Measurements from ENCODE around the gene SLC4A5. TPM values are rescaled to one million over a fixed set of nuclear protein-coding genes. Genes with fewer than 3 reads are reported as not detected.

The SLC4A5 gene
- total and polyA plus RNA-seq, 7 donors = under 0.01 to 12.2 (median 1.8) TPM

- Histone ChIP-seq H3K36me3 (peaks cover 0 to 5% (median 0%) of the 10 kb centered on the region in 4 donors), H3K27ac (no peak overlapping the region), H3K4me3 (no peak overlapping the region), H3K4me1 (no peaks in the 10 kb centered on the region), H3K9me3 (no peaks in the 10 kb centered on the region), H3K27me3 (no peaks in the 10 kb centered on the region)
- TF ChIP-seq POLR2A (IDR thresholded peaks at IDR 0.05) (no peak), EP300 (IDR thresholded peaks at IDR 0.05) (no peak), CTCF (IDR thresholded peaks at IDR 0.05) (no peak), POLR2AphosphoS5 (IDR thresholded peaks at IDR 0.05) (no peak)
- intact Hi-C loops (cut with DNase I) = loop anchor here (10.0 kb wide), 1 partner anchor 142 kb away; no protein-coding TSS in a partner anchor
- WGBS, 2 donors = 87 to 90% methylated on average over 9 of the region's 9 CpGs
- no peak for DNase-seq
Measured at GRCh38 chr2:74252862-74253261, 90.4 kb downstream of the SLC4A5 start.

GRCh38 chr2:74252036-74252435 is 91.2 kb downstream of the SLC4A5 start:
- no peak for TF ChIP-seq POLR2A (IDR thresholded peaks at IDR 0.05)
- no peak for DNase-seq
- H3K36me3 ChIP-seq = peaks cover 0 to 4% (median 0%) of the 10 kb centered on the region in 4 donors
- H3K9me3 ChIP-seq = no peaks in the 10 kb centered on the region
- no peak overlapping the region for H3K27ac ChIP-seq
- intact Hi-C loops (cut with DNase I) = loop anchor here (10.0 kb wide), 1 partner anchor 143 kb away; no protein-coding TSS in a partner anchor
- 81 to 92% methylated on average over 10 of the region's 10 CpGs for WGBS, 2 donors
- no peaks in the 10 kb centered on the region for H3K27me3 ChIP-seq
- no peak overlapping the region for H3K4me3 ChIP-seq
- H3K4me1 ChIP-seq = no peaks in the 10 kb centered on the region

- 22 to 33% methylated on average over 10 of the region's 10 CpGs for WGBS, 2 donors
- DNase-seq = no peak
- Histone ChIP-seq H3K27ac (no peak overlapping the region), H3K27me3 (no peaks in the 10 kb centered on the region), H3K4me1 (no peaks in the 10 kb centered on the region), H3K9me3 (no peaks in the 10 kb centered on the region), H3K4me3 (no peak overlapping the region), H3K36me3 (no peaks in the 10 kb centered on the region)
- TF ChIP-seq CTCF (IDR thresholded peaks at IDR 0.05) (peak; percentile 45 to 70 (median 58)), EP300 (IDR thresholded peaks at IDR 0.05) (no peak)
- intact Hi-C loops (cut with DNase I) = loop anchor here (2.0 to 10.0 kb wide), 2 partner anchors 85 to 145 kb away; no protein-coding TSS in a partner anchor
Measured at GRCh38 chr2:74250189-74250631, 93.0 kb downstream of the SLC4A5 start.

- no peaks in the 10 kb centered on the region for H3K4me1 ChIP-seq
- WGBS, 2 donors = 67 to 75% methylated on average over 6 of the region's 6 CpGs
- intact Hi-C loops (cut with DNase I) = loop anchor here (2.0 to 10.0 kb wide), 2 partner anchors 85 to 145 kb away; no protein-coding TSS in a partner anchor
- no peaks in the 10 kb centered on the region for H3K27me3 ChIP-seq
- H3K4me3 ChIP-seq = no peak overlapping the region
- no peaks in the 10 kb centered on the region for H3K9me3 ChIP-seq
- no peak for DNase-seq
- no peak overlapping the region for H3K27ac ChIP-seq
- TF ChIP-seq POLR2A (IDR thresholded peaks at IDR 0.05) (no peak), POLR2AphosphoS5 (IDR thresholded peaks at IDR 0.05) (no peak), EP300 (IDR thresholded peaks at IDR 0.05) (no peak), CTCF (IDR thresholded peaks at IDR 0.05) (no peak)
- no peaks in the 10 kb centered on the region for H3K36me3 ChIP-seq
Measured at GRCh38 chr2:74249406-74250122, 93.7 kb downstream of the SLC4A5 start.

GRCh38 chr2:74246496-74247195 is 96.6 kb downstream of the SLC4A5 start:
- no peaks in the 10 kb centered on the region for H3K36me3 ChIP-seq
- H3K9me3 ChIP-seq = no peaks in the 10 kb centered on the region
- H3K27ac ChIP-seq = no peak overlapping the region
- intact Hi-C loops (cut with DNase I) = no loop called here
- TF ChIP-seq EP300 (IDR thresholded peaks at IDR 0.05) (no peak), POLR2AphosphoS5 (IDR thresholded peaks at IDR 0.05) (no peak), POLR2A (IDR thresholded peaks at IDR 0.05) (no peak), CTCF (IDR thresholded peaks at IDR 0.05) (no peak)
- no peaks in the 10 kb centered on the region for H3K27me3 ChIP-seq
- 92 to 94% methylated on average over 14 of the region's 14 CpGs for WGBS, 2 donors
- no peaks in the 10 kb centered on the region for H3K4me1 ChIP-seq
- no peak overlapping the region for H3K4me3 ChIP-seq
- DNase-seq = no peak
